ENCODE data around the gene F5. TPM values are rescaled to one million over a fixed set of nuclear protein-coding genes. Genes with fewer than 3 reads are reported as not detected.

Gene F5
- total RNA-seq, 1 experiment from 2014 or later = 0.37 TPM

DNA sequence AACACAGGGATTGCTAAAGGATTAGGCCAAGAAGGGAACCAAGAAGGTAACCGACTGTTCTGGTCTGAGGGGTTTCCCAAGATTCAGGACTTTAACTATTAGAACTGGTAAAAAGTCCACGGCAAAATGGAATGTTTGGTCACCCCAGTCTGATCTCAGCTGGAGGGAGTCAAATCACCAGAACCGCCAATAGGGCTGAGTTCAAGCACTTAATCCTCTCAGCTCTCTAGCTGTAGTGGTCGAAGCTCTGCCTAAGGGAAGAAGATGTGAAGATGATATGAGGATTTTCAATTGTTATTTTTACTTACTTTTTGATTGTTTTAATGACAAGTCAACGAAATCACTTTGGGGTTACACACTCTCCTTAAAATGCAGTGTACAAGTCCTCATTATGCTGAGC lies 29.1 kb downstream of the F5 start:
- DNase-seq (ENCODE audit: low read depth, low spot score) (no peak), ATAC-seq (no peak)
- ChIA-PET RAD21 (ENCODE audit: low non-redundant PET in 1 of 2, low total read pairs in 2 of 2, uncharacterized antibody in 2 of 2, unreplicated experiment in 2 of 2) (no interaction called here), CTCF (interaction anchor here (2.0 kb wide), 1 partner anchor 11 kb away, joined by 8 read pairs; no protein-coding TSS in a partner anchor), POLR2A (no interaction called here)
- H3K4me3 ChIP-seq (replicated peaks in 1 of 2; ENCODE audit: low read depth in 1 of 2, low read length in 2 of 2) = no peak overlapping the region
- intact Hi-C loops (cut with micrococcal nuclease) = no loop called here
- no peaks in the 10 kb centered on the region for H3K4me1 ChIP-seq (ENCODE audit: control insufficient read depth in 1 of 2, insufficient read depth in 2 of 2, low read length in 2 of 2)
- no peaks in the 10 kb centered on the region for H3K79me2 ChIP-seq (ENCODE audit: insufficient read depth, low read length)
- H3K9me2 ChIP-seq (ENCODE audit: insufficient read depth) = no peaks in the 10 kb centered on the region
- TF ChIP-seq CEBPB (IDR thresholded peaks at IDR 0.05; ENCODE audit: low read depth) = no peak
- no peak for TF ChIP-seq EZH2phosphoT487 (IDR thresholded peaks at IDR 0.05; ENCODE audit: borderline replicate concordance)
- TF ChIP-seq EGR1 (IDR thresholded peaks at IDR 0.05; ENCODE audit: low read depth) = no peak
- no peak for TF ChIP-seq ZNF274 (IDR thresholded peaks at IDR 0.05; ENCODE audit: low read depth, low read length)
- TF ChIP-seq, protein P1, sequence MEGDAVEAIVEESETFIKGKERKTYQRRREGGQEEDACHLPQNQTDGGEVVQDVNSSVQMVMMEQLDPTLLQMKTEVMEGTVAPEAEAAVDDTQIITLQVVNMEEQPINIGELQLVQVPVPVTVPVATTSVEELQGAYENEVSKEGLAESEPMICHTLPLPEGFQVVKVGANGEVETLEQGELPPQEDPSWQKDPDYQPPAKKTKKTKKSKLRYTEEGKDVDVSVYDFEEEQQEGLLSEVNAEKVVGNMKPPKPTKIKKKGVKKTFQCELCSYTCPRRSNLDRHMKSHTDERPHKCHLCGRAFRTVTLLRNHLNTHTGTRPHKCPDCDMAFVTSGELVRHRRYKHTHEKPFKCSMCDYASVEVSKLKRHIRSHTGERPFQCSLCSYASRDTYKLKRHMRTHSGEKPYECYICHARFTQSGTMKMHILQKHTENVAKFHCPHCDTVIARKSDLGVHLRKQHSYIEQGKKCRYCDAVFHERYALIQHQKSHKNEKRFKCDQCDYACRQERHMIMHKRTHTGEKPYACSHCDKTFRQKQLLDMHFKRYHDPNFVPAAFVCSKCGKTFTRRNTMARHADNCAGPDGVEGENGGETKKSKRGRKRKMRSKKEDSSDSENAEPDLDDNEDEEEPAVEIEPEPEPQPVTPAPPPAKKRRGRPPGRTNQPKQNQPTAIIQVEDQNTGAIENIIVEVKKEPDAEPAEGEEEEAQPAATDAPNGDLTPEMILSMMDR (IDR thresholded peaks at IDR 0.05 in 2 of 3, conservative IDR thresholded peaks at IDR 0.05 in 1 of 3; ENCODE audit: borderline replicate concordance in 1 of 3, insufficient read depth in 1 of 3, low read depth in 2 of 3, low read length in 2 of 3) = no peak
- TF ChIP-seq FOSL1 (IDR thresholded peaks at IDR 0.05; ENCODE audit: low read depth) = no peak
- no peak for TF ChIP-seq TCF7L2 (IDR thresholded peaks at IDR 0.05; ENCODE audit: borderline replicate concordance, extremely low read depth, insufficient read depth, insufficient read length)
- no peak for TF ChIP-seq EZH2 (IDR thresholded peaks at IDR 0.05)
- TF ChIP-seq SP1 (IDR thresholded peaks at IDR 0.05; ENCODE audit: low read depth) = no peak
- TF ChIP-seq, protein P2, sequence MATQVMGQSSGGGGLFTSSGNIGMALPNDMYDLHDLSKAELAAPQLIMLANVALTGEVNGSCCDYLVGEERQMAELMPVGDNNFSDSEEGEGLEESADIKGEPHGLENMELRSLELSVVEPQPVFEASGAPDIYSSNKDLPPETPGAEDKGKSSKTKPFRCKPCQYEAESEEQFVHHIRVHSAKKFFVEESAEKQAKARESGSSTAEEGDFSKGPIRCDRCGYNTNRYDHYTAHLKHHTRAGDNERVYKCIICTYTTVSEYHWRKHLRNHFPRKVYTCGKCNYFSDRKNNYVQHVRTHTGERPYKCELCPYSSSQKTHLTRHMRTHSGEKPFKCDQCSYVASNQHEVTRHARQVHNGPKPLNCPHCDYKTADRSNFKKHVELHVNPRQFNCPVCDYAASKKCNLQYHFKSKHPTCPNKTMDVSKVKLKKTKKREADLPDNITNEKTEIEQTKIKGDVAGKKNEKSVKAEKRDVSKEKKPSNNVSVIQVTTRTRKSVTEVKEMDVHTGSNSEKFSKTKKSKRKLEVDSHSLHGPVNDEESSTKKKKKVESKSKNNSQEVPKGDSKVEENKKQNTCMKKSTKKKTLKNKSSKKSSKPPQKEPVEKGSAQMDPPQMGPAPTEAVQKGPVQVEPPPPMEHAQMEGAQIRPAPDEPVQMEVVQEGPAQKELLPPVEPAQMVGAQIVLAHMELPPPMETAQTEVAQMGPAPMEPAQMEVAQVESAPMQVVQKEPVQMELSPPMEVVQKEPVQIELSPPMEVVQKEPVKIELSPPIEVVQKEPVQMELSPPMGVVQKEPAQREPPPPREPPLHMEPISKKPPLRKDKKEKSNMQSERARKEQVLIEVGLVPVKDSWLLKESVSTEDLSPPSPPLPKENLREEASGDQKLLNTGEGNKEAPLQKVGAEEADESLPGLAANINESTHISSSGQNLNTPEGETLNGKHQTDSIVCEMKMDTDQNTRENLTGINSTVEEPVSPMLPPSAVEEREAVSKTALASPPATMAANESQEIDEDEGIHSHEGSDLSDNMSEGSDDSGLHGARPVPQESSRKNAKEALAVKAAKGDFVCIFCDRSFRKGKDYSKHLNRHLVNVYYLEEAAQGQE (IDR thresholded peaks at IDR 0.05; ENCODE audit: low read depth) = no peak
- TF ChIP-seq ELF1 (IDR thresholded peaks at IDR 0.05; ENCODE audit: borderline replicate concordance, low read depth) = no peak
- H3K9ac ChIP-seq (ENCODE audit: low read length) = no peak overlapping the region
- H4K20me1 ChIP-seq (ENCODE audit: insufficient read depth) = no peaks in the 10 kb centered on the region
- H3K9me3 ChIP-seq (ENCODE audit: control insufficient read depth in 1 of 2, insufficient read depth in 1 of 2, low read depth in 1 of 2, low read length in 2 of 2) = no peaks in the 10 kb centered on the region
- H2AFZ ChIP-seq (ENCODE audit: low read depth, low read length, poor library complexity, severe bottlenecking) = no peak overlapping the region
- no peak overlapping the region for H3K27ac ChIP-seq (ENCODE audit: low read depth, low read length)
- H3K27me3 ChIP-seq (ENCODE audit: insufficient read depth, low read length) = no peaks in the 10 kb centered on the region
- no TSS peak for BruUV-seq (replicated peaks)
- no peaks in the 10 kb centered on the region for H3K36me3 ChIP-seq (ENCODE audit: control insufficient read depth in 1 of 2, insufficient read depth in 2 of 2, low read length in 2 of 2)
- no peak overlapping the region for H3K4me2 ChIP-seq (ENCODE audit: low read length)
